Liver (tissue), 9 donors: ENCODE results near the gene PRICKLE1. TPM values are rescaled to one million over a fixed set of nuclear protein-coding genes. Genes with fewer than 3 reads are reported as not detected.

Experiments used
- DNase-seq: peaks from one replicate; pipeline ENCODE4 v3.0.0-alpha.2; 2017; ENCODE audit warnings: low spot score
- H3K27ac ChIP-seq, 2 donors: one replicate each; pipeline ENCODE4 v1.7.0; 2013; ENCODE audit warnings: inconsistent platforms in 2 of 2, low read length in 2 of 2, control low read depth in 1 of 2, low read depth in 1 of 2, mild to moderate bottlenecking in 1 of 2
- H3K27me3 ChIP-seq, 4 donors: one replicate each; pipeline versions ENCODE4 v1.6.1 to v1.7.0; 2013; ENCODE audit warnings: low read length in 3 of 4, inconsistent platforms in 1 of 4, mild to moderate bottlenecking in 1 of 4, moderate library complexity in 1 of 4; ENCODE audit not compliant: control insufficient read depth in 4 of 4, insufficient read depth in 4 of 4
- H3K36me3 ChIP-seq, 4 donors: one replicate each; pipeline versions ENCODE4 v1.6.1 to v1.7.0; 2013; ENCODE audit warnings: low read length in 3 of 4, mild to moderate bottlenecking in 3 of 4, low read depth in 1 of 4, moderate library complexity in 1 of 4; ENCODE audit not compliant: control insufficient read depth in 4 of 4, insufficient read depth in 3 of 4
- H3K4me1 ChIP-seq, 4 donors: one replicate each; pipeline versions ENCODE4 v1.6.1 to v1.7.0; 2013; ENCODE audit warnings: low read length in 3 of 4, mild to moderate bottlenecking in 3 of 4, moderate library complexity in 1 of 4; ENCODE audit not compliant: control insufficient read depth in 4 of 4, insufficient read depth in 4 of 4
- H3K4me3 ChIP-seq, 3 donors: one replicate each; pipeline versions ENCODE4 v1.6.1 to v1.7.0; 2013; ENCODE audit warnings: low read length in 3 of 3, control low read depth in 1 of 3, low read depth in 1 of 3, mild to moderate bottlenecking in 1 of 3
- H3K9ac ChIP-seq, 2 donors: one replicate each; pipeline ENCODE4 v1.7.0; 2013; ENCODE audit warnings: low read length in 2 of 2, mild to moderate bottlenecking in 2 of 2, moderate library complexity in 2 of 2, control low read depth in 1 of 2, low read depth in 1 of 2
- H3K9me3 ChIP-seq, 4 donors: one replicate each; pipeline versions ENCODE4 v1.6.1 to v1.7.0; 2013; ENCODE audit warnings: low read length in 3 of 4; ENCODE audit not compliant: control insufficient read depth in 4 of 4
- ATF3 ChIP-seq: IDR thresholded peaks from 2 replicates; pipeline ENCODE4 v1.6.1; 2016; ENCODE audit warnings: antibody characterized with exemption
- EGR1 ChIP-seq, 2 donors: IDR thresholded peaks; 2 replicates each; pipeline ENCODE4 v1.6.1; 2016 to 2018; ENCODE audit warnings: antibody characterized with exemption in 2 of 2, low read depth in 2 of 2
- FOXA1 ChIP-seq: IDR thresholded peaks from 2 replicates; pipeline ENCODE4 v1.6.1; 2016; ENCODE audit warnings: antibody characterized with exemption
- FOXA2 ChIP-seq: IDR thresholded peaks from 2 replicates; pipeline ENCODE4 v1.6.1; 2016; ENCODE audit warnings: antibody characterized with exemption
- GABPA ChIP-seq, 2 donors: IDR thresholded peaks in 1 of 2; conservative IDR thresholded peaks in 1 of 2; 2 replicates each; pipeline ENCODE4 v1.6.1; 2016; ENCODE audit warnings: antibody characterized with exemption in 2 of 2, mild to moderate bottlenecking in 1 of 2, moderate library complexity in 1 of 2
- HNF4A ChIP-seq, 2 donors: conservative IDR thresholded peaks; 2 replicates each; pipeline ENCODE4 v1.6.1; 2016; ENCODE audit warnings: antibody characterized with exemption in 2 of 2, mild to moderate bottlenecking in 2 of 2
- HNF4G ChIP-seq: IDR thresholded peaks from 2 replicates; pipeline ENCODE4 v1.6.1; 2016; ENCODE audit warnings: antibody characterized with exemption
- JUND ChIP-seq, 2 donors: IDR thresholded peaks; 2 replicates each; pipeline ENCODE4 v1.6.1; 2016; ENCODE audit warnings: antibody characterized with exemption in 2 of 2
- NR2F2 ChIP-seq: IDR thresholded peaks from 2 replicates; pipeline ENCODE4 v1.6.1; 2016; ENCODE audit warnings: antibody characterized with exemption
- RAD21 ChIP-seq, 2 donors: IDR thresholded peaks; 2 replicates each; pipeline ENCODE4 v1.6.1; 2016; ENCODE audit warnings: antibody characterized with exemption in 2 of 2, mild to moderate bottlenecking in 2 of 2
- REST ChIP-seq: IDR thresholded peaks from 2 replicates; pipeline ENCODE4 v1.6.1; 2016; ENCODE audit warnings: antibody characterized with exemption, mild to moderate bottlenecking
- RXRA ChIP-seq, 2 donors: IDR thresholded peaks; 2 replicates each; pipeline ENCODE4 v1.6.1; 2017 to 2018; ENCODE audit warnings: antibody characterized with exemption in 2 of 2, mild to moderate bottlenecking in 1 of 2
- SP1 ChIP-seq: IDR thresholded peaks from 2 replicates; pipeline ENCODE4 v1.6.1; 2018; ENCODE audit warnings: antibody characterized with exemption, mild to moderate bottlenecking
- TAF1 ChIP-seq: conservative IDR thresholded peaks from 2 replicates; pipeline ENCODE4 v1.6.1; 2016; ENCODE audit warnings: antibody characterized with exemption, mild to moderate bottlenecking
- YY1 ChIP-seq: IDR thresholded peaks from 2 replicates; pipeline ENCODE4 v1.6.1; 2016; ENCODE audit warnings: antibody characterized with exemption, mild to moderate bottlenecking
- WGBS: extraction: QIAGEN DNeasy Blood & Tissue Kit; methylation state at CpG from one replicate; pipeline ENCODE4 v1.1.7; 2013; 5-methylcytosine and 5-hydroxymethylcytosine counted together
- polyA plus RNA-seq, 2 donors: library from polyadenylated mRNA; stranded (reverse) in 1 of 2; unstranded in 1 of 2; fragments of 200-250 nt in 1 of 2; fragments of >200 nt in 1 of 2; fragmentation: Nextera tagmentation in 1 of 2; extraction: Ambion mirVana in 1 of 2; gene quantifications; one replicate each; pipeline versions ENCODE4 v1.2.1 to v1.2.3, GENCODE V29; 2013 to 2015
- total RNA-seq, 2 donors: library from RNA; depleted of rRNA; stranded (reverse); fragments of >200 nt; gene quantifications; one replicate each; pipeline ENCODE4 v1.2.3, GENCODE V29; 2014
- TF ChIP-seq, protein P1 (sequence below): IDR thresholded peaks from 2 replicates; pipeline ENCODE4 v1.6.1; 2016; ENCODE audit warnings: antibody characterized with exemption
- TF ChIP-seq, protein P2 (sequence below): fragments of 150-350 bp; IDR thresholded peaks from 2 replicates; pipeline ENCODE4 v1.5.1; 2017; ENCODE audit warnings: improper control_type of control experiment, low read depth, low read length; ENCODE audit not compliant: missing input control
- TF ChIP-seq, protein P3 (sequence below): IDR thresholded peaks from 2 replicates; pipeline ENCODE4 v1.6.1; 2016; ENCODE audit warnings: antibody characterized with exemption
- donor health status: healthy.
- donor health status: healthy.
- donor health status: healthy.
- donor health status: healthy.
- donor health status: healthy.

Gene PRICKLE1
- total and polyA plus RNA-seq, 4 donors: 0.59 to 5.7 (median 2.2) TPM

DNA sequence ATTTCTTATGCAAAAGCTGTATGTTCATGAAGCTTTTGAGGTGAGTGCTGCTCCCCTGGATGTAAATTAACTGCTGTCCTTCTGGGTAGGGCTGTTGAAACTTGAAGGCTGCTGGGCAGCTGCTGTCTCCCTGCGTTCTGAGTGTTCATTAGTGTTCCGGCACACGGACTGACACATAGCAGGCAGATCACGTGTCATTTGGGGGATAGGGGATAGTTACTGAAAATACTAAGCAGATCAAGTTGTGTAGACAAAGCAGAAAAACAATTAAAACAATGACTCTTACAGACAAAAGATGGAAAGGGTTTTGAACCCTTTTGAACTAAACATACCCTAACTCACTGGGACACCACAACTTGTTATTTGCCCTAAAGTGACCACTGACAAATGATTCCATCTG, 82.5 kb downstream of the PRICKLE1 start:
- WGBS: 84% methylated on average over 4 of the region's 4 CpGs
- no peak for DNase-seq
- Histone ChIP-seq H3K27ac (no peak overlapping the region), H3K27me3 (no peaks in the 10 kb centered on the region), H3K9me3 (no peaks in the 10 kb centered on the region), H3K36me3 (no peaks in the 10 kb centered on the region), H3K4me3 (no peak overlapping the region), H3K9ac (no peak overlapping the region), H3K4me1 (no peaks in the 10 kb centered on the region)
- TF ChIP-seq ATF3: no peak
- no peak for TF ChIP-seq YY1
- TF ChIP-seq NR2F2: no peak
- no peak for TF ChIP-seq HNF4A (conservative IDR thresholded peaks at IDR 0.05)
- TF ChIP-seq HNF4G: no peak
- no peak for TF ChIP-seq GABPA (IDR thresholded peaks at IDR 0.05 in 1 of 2, conservative IDR thresholded peaks at IDR 0.05 in 1 of 2)
- no peak for TF ChIP-seq RAD21 (IDR thresholded peaks at IDR 0.05)
- no peak for TF ChIP-seq EGR1 (IDR thresholded peaks at IDR 0.05; ENCODE audit: low read depth in 2 of 2)
- TF ChIP-seq, protein P1, sequence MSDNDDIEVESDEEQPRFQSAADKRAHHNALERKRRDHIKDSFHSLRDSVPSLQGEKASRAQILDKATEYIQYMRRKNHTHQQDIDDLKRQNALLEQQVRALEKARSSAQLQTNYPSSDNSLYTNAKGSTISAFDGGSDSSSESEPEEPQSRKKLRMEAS: no peak
- no peak for TF ChIP-seq RXRA (IDR thresholded peaks at IDR 0.05)
- TF ChIP-seq FOXA1: no peak
- no peak for TF ChIP-seq JUND (IDR thresholded peaks at IDR 0.05)
- no peak for TF ChIP-seq REST
- TF ChIP-seq TAF1: no peak
- TF ChIP-seq, protein P2, sequence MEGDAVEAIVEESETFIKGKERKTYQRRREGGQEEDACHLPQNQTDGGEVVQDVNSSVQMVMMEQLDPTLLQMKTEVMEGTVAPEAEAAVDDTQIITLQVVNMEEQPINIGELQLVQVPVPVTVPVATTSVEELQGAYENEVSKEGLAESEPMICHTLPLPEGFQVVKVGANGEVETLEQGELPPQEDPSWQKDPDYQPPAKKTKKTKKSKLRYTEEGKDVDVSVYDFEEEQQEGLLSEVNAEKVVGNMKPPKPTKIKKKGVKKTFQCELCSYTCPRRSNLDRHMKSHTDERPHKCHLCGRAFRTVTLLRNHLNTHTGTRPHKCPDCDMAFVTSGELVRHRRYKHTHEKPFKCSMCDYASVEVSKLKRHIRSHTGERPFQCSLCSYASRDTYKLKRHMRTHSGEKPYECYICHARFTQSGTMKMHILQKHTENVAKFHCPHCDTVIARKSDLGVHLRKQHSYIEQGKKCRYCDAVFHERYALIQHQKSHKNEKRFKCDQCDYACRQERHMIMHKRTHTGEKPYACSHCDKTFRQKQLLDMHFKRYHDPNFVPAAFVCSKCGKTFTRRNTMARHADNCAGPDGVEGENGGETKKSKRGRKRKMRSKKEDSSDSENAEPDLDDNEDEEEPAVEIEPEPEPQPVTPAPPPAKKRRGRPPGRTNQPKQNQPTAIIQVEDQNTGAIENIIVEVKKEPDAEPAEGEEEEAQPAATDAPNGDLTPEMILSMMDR: no peak
- TF ChIP-seq SP1: no peak
- TF ChIP-seq, protein P3, sequence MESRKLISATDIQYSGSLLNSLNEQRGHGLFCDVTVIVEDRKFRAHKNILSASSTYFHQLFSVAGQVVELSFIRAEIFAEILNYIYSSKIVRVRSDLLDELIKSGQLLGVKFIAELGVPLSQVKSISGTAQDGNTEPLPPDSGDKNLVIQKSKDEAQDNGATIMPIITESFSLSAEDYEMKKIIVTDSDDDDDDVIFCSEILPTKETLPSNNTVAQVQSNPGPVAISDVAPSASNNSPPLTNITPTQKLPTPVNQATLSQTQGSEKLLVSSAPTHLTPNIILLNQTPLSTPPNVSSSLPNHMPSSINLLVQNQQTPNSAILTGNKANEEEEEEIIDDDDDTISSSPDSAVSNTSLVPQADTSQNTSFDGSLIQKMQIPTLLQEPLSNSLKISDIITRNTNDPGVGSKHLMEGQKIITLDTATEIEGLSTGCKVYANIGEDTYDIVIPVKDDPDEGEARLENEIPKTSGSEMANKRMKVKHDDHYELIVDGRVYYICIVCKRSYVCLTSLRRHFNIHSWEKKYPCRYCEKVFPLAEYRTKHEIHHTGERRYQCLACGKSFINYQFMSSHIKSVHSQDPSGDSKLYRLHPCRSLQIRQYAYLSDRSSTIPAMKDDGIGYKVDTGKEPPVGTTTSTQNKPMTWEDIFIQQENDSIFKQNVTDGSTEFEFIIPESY: no peak
- no peak for TF ChIP-seq FOXA2
